ENCODE data around the gene VAT1. TPM values are rescaled to one million over a fixed set of nuclear protein-coding genes. Genes with fewer than 3 reads are reported as not detected.

The VAT1 gene
- total and polyA plus RNA-seq, 2 of the 13 experiments (the other 11 are each of a cell fraction or from before 2014, with no cell fraction given): 143 to 205 TPM

- TF ChIP-seq MXD3 (CRISPR knock-in tag; IDR thresholded peaks at IDR 0.05) (peak; percentile 40; the same call in 1 of the 2 replicates), TCF12 (IDR thresholded peaks at IDR 0.05) (no peak), TCF12 (CRISPR knock-in tag; IDR thresholded peaks at IDR 0.05) (no peak), KAT2B (IDR thresholded peaks at IDR 0.05; ENCODE audit: borderline replicate concordance, low read depth, low read length) (no peak), ZNF552 (CRISPR knock-in tag; IDR thresholded peaks at IDR 0.05; ENCODE audit: borderline replicate concordance) (no peak), SOX5 (CRISPR knock-in tag; IDR thresholded peaks at IDR 0.05; ENCODE audit: borderline replicate concordance) (no peak), ARNT2 (CRISPR knock-in tag; IDR thresholded peaks at IDR 0.05; ENCODE audit: low read depth) (peak; percentile 94), ZNF674 (CRISPR knock-in tag; IDR thresholded peaks at IDR 0.05; ENCODE audit: low read depth) (peak; percentile 92; the same call in 1 of the 2 replicates), ZNF414 (CRISPR knock-in tag; IDR thresholded peaks at IDR 0.05) (peak; percentile 32; the same call in 1 of the 2 replicates), MZF1 (CRISPR knock-in tag; IDR thresholded peaks at IDR 0.05; ENCODE audit: borderline replicate concordance) (0 out of 2 replicates have a peak, but pooled peaks have one; percentile 20), ZNF776 (CRISPR knock-in tag; IDR thresholded peaks at IDR 0.05) (peak; percentile 56; the same call in 1 of the 2 replicates), ZNF598 (CRISPR knock-in tag; IDR thresholded peaks at IDR 0.05; ENCODE audit: borderline replicate concordance) (peak; percentile 97), SALL1 (CRISPR knock-in tag; IDR thresholded peaks at IDR 0.05) (peak; percentile 84), MTERF4 (CRISPR knock-in tag; IDR thresholded peaks at IDR 0.05) (peak; percentile 73), KIAA2018 (CRISPR knock-in tag; IDR thresholded peaks at IDR 0.05; ENCODE audit: borderline replicate concordance) (no peak), TMF1 (CRISPR knock-in tag; IDR thresholded peaks at IDR 0.05; ENCODE audit: low read depth) (no peak), KDM3A (CRISPR knock-in tag; IDR thresholded peaks at IDR 0.05; ENCODE audit: low read depth) (peak; percentile 43; the same call in 1 of the 2 replicates), GTF3A (CRISPR knock-in tag; conservative IDR thresholded peaks at IDR 0.05) (no peak), KDM2A (CRISPR knock-in tag; IDR thresholded peaks at IDR 0.05; ENCODE audit: borderline replicate concordance, low read depth) (peak; percentile 16; the same call in 1 of the 2 replicates), NFYC (CRISPR knock-in tag; IDR thresholded peaks at IDR 0.05) (no peak)
These were observed 41.3 kb downstream of the VAT1 start (continued) for GRCh38 chr17:42980766-42981397.
